ENCODE data around the gene TRIM27.

DNA sequence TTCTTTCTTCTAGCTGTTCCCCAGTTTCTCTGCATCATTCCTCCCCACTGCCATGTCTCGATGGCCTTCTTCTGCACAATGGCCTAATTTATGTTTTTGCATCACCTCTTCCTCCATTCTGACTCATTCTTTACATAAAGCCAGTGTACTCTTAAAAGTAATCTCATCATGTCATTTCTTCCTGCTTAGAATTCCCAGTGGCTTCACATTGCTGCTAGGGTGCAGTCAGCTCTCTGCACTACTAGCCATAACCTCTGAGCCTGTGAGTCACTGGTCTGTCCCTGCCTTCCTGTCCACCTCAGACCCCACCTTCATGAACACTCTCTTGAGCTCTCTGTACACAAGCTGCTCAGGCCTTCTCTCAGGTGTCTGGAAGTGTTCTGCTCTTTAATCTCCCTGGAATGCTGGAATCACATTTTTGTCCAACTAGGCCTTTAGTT, 24.1 kb upstream of the TRIM27 start:
- no peak for TF ChIP-seq EZH2 (IDR thresholded peaks at IDR 0.05; ENCODE audit: insufficient read depth, low read length)
- TF ChIP-seq, protein P1, sequence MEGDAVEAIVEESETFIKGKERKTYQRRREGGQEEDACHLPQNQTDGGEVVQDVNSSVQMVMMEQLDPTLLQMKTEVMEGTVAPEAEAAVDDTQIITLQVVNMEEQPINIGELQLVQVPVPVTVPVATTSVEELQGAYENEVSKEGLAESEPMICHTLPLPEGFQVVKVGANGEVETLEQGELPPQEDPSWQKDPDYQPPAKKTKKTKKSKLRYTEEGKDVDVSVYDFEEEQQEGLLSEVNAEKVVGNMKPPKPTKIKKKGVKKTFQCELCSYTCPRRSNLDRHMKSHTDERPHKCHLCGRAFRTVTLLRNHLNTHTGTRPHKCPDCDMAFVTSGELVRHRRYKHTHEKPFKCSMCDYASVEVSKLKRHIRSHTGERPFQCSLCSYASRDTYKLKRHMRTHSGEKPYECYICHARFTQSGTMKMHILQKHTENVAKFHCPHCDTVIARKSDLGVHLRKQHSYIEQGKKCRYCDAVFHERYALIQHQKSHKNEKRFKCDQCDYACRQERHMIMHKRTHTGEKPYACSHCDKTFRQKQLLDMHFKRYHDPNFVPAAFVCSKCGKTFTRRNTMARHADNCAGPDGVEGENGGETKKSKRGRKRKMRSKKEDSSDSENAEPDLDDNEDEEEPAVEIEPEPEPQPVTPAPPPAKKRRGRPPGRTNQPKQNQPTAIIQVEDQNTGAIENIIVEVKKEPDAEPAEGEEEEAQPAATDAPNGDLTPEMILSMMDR (IDR thresholded peaks at IDR 0.05; ENCODE audit: insufficient read depth, low read depth, low read length): no peak
